ENCODE results near the gene CA10. TPM values are rescaled to one million over a fixed set of nuclear protein-coding genes. Genes with fewer than 3 reads are reported as not detected.

Gene CA10
- total and polyA plus RNA-seq, 4 donors, result 30.0 to 130 (median 99.2) TPM

DNA sequence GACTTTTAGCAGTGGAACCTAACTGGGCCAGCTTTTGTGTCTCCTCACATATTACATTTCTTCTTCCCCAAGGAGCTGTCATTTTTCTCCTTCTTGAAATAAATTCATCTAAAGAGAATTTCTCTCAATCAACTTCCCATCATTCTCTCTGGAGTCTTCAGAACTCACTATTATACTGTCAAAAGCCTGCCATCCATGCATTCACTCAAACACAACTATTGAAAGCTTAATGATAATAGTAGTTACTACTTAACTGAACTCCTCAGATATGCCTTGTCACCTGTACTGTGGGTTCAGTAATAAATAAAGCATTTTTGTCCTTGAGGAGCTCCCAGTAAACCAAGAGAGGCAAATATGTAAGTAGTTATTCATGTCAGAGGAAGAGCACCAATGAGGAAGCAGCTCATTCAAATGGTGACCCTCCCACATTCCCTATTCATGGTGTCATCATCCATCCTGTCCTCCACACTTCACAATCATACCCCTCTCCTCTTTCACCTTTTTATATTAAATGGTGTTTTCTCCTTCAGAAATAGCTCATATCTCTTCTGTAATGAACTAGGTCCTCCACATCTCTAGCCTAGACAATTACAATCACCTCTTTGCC, 162.6 kb downstream of the CA10 start:
- no peak overlapping the region for H3K27ac ChIP-seq (ENCODE audit: low read depth, low read length)
- no peak for DNase-seq (ENCODE audit: low read depth in 4 of 6, low spot score in 6 of 6)
- H3K36me3 ChIP-seq (ENCODE audit: control insufficient read depth, insufficient read depth, low read length), result no peaks in the 10 kb centered on the region

GRCh38 chr17:51992864-51993416, 165.6 kb downstream of the CA10 start:
- Histone ChIP-seq H3K9me3 (ENCODE audit: control insufficient read depth, insufficient read depth, low read length) (no peaks in the 10 kb centered on the region), H3K4me3 (ENCODE audit: low read depth, low read length) (no peak overlapping the region), H3K27me3 (ENCODE audit: control insufficient read depth, insufficient read depth, low read length) (no peaks in the 10 kb centered on the region), H3K4me1 (ENCODE audit: control insufficient read depth, insufficient read depth, low read length) (no peaks in the 10 kb centered on the region), H3K27ac (ENCODE audit: low read depth, low read length) (no peak overlapping the region), H3K36me3 (ENCODE audit: control insufficient read depth, insufficient read depth, low read length) (no peaks in the 10 kb centered on the region)
- no CpG with 5 or more reads among the region's 8 CpGs for WGBS (ENCODE audit: insufficient coverage)
- peak in 3 of 6 donors; percentile 2 to 88 (median 6) for DNase-seq (ENCODE audit: low read depth in 4 of 6, low spot score in 6 of 6)

More for the DNA sequence above, 162.6 kb downstream of the CA10 start:
- no peak overlapping the region for H3K4me3 ChIP-seq (ENCODE audit: low read depth, low read length)
- no peaks in the 10 kb centered on the region for H3K9me3 ChIP-seq (ENCODE audit: control insufficient read depth, insufficient read depth, low read length)
- no peaks in the 10 kb centered on the region for H3K27me3 ChIP-seq (ENCODE audit: control insufficient read depth, insufficient read depth, low read length)
- no peaks in the 10 kb centered on the region for H3K4me1 ChIP-seq (ENCODE audit: control insufficient read depth, insufficient read depth, low read length)

GRCh38 chr17:51971121-51971520, 187.4 kb downstream of the CA10 start:
- Histone ChIP-seq H3K27ac (ENCODE audit: low read depth, low read length) (no peak overlapping the region), H3K4me3 (ENCODE audit: low read depth, low read length) (no peak overlapping the region), H3K27me3 (ENCODE audit: control insufficient read depth, insufficient read depth, low read length) (no peaks in the 10 kb centered on the region), H3K4me1 (ENCODE audit: control insufficient read depth, insufficient read depth, low read length) (no peaks in the 10 kb centered on the region), H3K36me3 (ENCODE audit: control insufficient read depth, insufficient read depth, low read length) (no peaks in the 10 kb centered on the region), H3K9me3 (ENCODE audit: control insufficient read depth, insufficient read depth, low read length) (peaks cover 2% of the 10 kb centered on the region)
- no peak for DNase-seq (ENCODE audit: low read depth in 4 of 6, low spot score in 6 of 6)
- no CpG with 5 or more reads among the region's 1 CpG for WGBS (ENCODE audit: insufficient coverage)

DNA sequence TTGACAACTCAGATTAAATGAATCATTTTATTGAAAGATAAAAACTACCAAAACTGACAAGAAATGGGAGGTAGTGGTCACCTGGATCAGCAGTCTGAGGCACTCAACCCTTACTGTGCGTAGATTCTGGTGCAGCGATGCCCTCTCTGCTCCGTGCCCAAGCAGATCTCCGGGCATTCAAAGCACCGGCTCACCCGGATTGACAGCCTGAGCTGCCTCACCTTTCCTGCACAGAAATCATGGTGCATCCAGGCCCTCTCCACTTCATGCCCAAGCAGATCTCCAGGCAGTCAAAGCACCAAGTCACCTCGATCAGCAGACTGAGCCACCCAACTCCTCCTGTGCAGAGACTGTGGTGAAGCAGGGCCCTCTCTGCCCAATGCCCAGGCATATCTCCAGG, 196.8 kb downstream of the CA10 start:
- peaks cover 14% of the 10 kb centered on the region for H3K9me3 ChIP-seq (ENCODE audit: control insufficient read depth, insufficient read depth, low read length)
- H3K27ac ChIP-seq (ENCODE audit: low read depth, low read length), result no peak overlapping the region
- H3K4me3 ChIP-seq (ENCODE audit: low read depth, low read length), result no peak overlapping the region
- H3K27me3 ChIP-seq (ENCODE audit: control insufficient read depth, insufficient read depth, low read length), result no peaks in the 10 kb centered on the region
- H3K36me3 ChIP-seq (ENCODE audit: control insufficient read depth, insufficient read depth, low read length), result no peaks in the 10 kb centered on the region
- 94% methylated on average over 7 of the region's 7 CpGs for WGBS (ENCODE audit: insufficient coverage)
- H3K4me1 ChIP-seq (ENCODE audit: control insufficient read depth, insufficient read depth, low read length), result no peaks in the 10 kb centered on the region
- no peak for DNase-seq (ENCODE audit: low read depth in 4 of 6, low spot score in 6 of 6)

GRCh38 chr17:51957786-51958185, 200.7 kb downstream of the CA10 start:
- H3K4me3 ChIP-seq (ENCODE audit: low read depth, low read length), result no peak overlapping the region
- H3K27ac ChIP-seq (ENCODE audit: low read depth, low read length), result no peak overlapping the region
- no peaks in the 10 kb centered on the region for H3K27me3 ChIP-seq (ENCODE audit: control insufficient read depth, insufficient read depth, low read length)
- no peaks in the 10 kb centered on the region for H3K4me1 ChIP-seq (ENCODE audit: control insufficient read depth, insufficient read depth, low read length)
- WGBS (ENCODE audit: insufficient coverage), result 48% methylated on average over 3 of the region's 5 CpGs
- peak in 1 of 6 donors; percentile 65 for DNase-seq (ENCODE audit: low read depth in 4 of 6, low spot score in 6 of 6)
- peaks cover 6% of the 10 kb centered on the region for H3K9me3 ChIP-seq (ENCODE audit: control insufficient read depth, insufficient read depth, low read length)
- no peaks in the 10 kb centered on the region for H3K36me3 ChIP-seq (ENCODE audit: control insufficient read depth, insufficient read depth, low read length)

DNA sequence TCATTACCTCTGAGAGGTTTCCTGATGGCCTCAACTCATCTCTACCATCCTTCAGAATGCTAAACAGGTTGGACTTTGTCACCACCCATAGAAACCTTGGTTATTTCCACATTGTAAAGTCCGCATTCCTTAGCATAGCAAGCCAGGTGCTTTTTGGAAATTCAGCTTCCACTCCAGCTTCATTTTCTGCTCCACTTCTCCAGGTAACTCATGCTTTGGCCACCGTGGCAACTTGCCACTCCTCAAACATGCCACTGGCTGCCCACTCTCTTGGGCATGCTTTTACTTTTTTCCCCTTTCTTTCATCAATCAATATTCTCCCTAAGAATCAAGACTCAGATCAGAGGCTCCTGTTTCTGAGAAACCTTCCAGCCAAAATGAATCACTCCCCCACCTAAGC, 203.3 kb downstream of the CA10 start:
- Histone ChIP-seq H3K36me3 (ENCODE audit: control insufficient read depth, insufficient read depth, low read length) (no peaks in the 10 kb centered on the region), H3K27ac (ENCODE audit: low read depth, low read length) (no peak overlapping the region), H3K9me3 (ENCODE audit: control insufficient read depth, insufficient read depth, low read length) (no peaks in the 10 kb centered on the region), H3K4me1 (ENCODE audit: control insufficient read depth, insufficient read depth, low read length) (no peaks in the 10 kb centered on the region), H3K4me3 (ENCODE audit: low read depth, low read length) (no peak overlapping the region), H3K27me3 (ENCODE audit: control insufficient read depth, insufficient read depth, low read length) (no peaks in the 10 kb centered on the region)
- no peak for DNase-seq (ENCODE audit: low read depth in 4 of 6, low spot score in 6 of 6)
- 98% methylated on average over 2 of the region's 2 CpGs for WGBS (ENCODE audit: insufficient coverage)

DNA sequence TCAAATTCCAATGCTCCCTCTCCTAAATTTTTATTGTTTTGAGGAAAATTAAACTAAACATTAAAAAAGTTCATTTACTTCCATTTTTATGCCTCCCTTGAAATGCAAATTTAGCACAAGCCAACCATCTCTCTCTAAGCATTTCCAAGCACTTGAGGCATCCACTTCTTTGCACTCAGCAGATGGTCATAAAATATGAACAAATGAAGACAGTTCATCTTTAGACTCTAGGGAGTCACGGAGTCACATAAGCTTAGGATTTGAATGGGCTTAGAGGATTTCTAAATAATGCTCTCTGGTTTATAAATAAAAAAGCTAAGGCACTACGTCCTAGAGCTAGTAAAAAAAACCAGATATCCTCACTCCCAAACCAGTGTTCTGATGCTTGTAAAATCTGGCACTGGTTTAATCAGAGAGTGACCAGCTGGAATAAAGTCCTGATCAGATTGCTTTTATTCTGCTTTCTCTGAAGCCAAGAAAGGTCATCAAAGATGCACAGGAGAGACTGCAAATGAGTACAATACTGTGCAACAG, 204.2 kb downstream of the CA10 start:
- DNase-seq (ENCODE audit: low read depth in 4 of 6, low spot score in 6 of 6), result peak in 1 of 6 donors; percentile 80
- no peaks in the 10 kb centered on the region for H3K9me3 ChIP-seq (ENCODE audit: control insufficient read depth, insufficient read depth, low read length)
- H3K4me3 ChIP-seq (ENCODE audit: low read depth, low read length), result no peak overlapping the region
- no peaks in the 10 kb centered on the region for H3K27me3 ChIP-seq (ENCODE audit: control insufficient read depth, insufficient read depth, low read length)
- H3K4me1 ChIP-seq (ENCODE audit: control insufficient read depth, insufficient read depth, low read length), result no peaks in the 10 kb centered on the region
- no peak overlapping the region for H3K27ac ChIP-seq (ENCODE audit: low read depth, low read length)
- H3K36me3 ChIP-seq (ENCODE audit: control insufficient read depth, insufficient read depth, low read length), result no peaks in the 10 kb centered on the region
- WGBS (ENCODE audit: insufficient coverage), result no CpG with 5 or more reads among the region's 2 CpGs

DNA sequence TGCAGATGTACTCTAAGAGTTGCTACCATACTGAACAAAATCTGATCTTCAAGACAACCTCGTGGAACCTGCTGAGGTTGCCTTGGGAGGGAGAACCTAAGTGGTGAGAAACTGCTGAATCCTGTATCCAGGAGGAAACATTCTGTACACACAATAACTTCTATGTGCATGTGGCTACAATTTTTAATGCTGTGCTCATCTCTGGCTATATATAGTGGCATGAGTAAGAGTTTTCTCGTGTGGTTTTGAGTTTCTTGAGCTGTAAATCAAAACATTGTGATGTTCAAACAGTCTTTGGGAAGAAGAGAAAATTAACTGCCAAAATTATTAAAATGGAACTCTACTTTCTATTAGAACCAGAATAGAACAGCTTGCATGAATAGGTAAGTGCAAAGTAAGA, 206.8 kb downstream of the CA10 start:
- DNase-seq (ENCODE audit: low read depth in 4 of 6, low spot score in 6 of 6), result no peak
- no peaks in the 10 kb centered on the region for H3K36me3 ChIP-seq (ENCODE audit: control insufficient read depth, insufficient read depth, low read length)

DNA sequence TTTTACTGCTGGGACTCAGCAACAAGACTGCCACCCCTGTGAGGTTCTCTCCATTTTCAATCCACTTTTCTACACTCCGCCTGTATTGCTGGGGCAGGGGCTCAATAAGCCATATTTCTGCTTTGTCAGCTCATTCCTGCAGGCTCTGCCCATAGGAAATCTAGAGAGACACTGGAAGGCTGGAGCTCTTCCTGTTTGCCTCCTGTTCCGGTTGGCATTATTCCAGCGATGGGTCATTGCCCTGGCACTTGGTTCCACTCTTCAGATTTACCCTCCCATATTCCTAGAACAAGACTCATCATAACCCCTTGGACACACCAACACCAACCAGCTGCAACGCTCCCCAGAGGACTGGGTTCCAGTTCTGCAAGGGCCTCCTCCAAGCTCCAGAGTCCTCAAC, 210.4 kb downstream of the CA10 start:
- Histone ChIP-seq H3K27ac (ENCODE audit: low read depth, low read length) (no peak overlapping the region), H3K4me3 (ENCODE audit: low read depth, low read length) (no peak overlapping the region), H3K27me3 (ENCODE audit: control insufficient read depth, insufficient read depth, low read length) (no peaks in the 10 kb centered on the region), H3K36me3 (ENCODE audit: control insufficient read depth, insufficient read depth, low read length) (no peaks in the 10 kb centered on the region), H3K9me3 (ENCODE audit: control insufficient read depth, insufficient read depth, low read length) (no peaks in the 10 kb centered on the region), H3K4me1 (ENCODE audit: control insufficient read depth, insufficient read depth, low read length) (no peaks in the 10 kb centered on the region)
- DNase-seq (ENCODE audit: low read depth in 4 of 6, low spot score in 6 of 6), result no peak
- WGBS (ENCODE audit: insufficient coverage), result 96% methylated on average over 4 of the region's 4 CpGs

More for the DNA sequence above, 206.8 kb downstream of the CA10 start:
- H3K4me1 ChIP-seq (ENCODE audit: control insufficient read depth, insufficient read depth, low read length), result no peaks in the 10 kb centered on the region
- WGBS (ENCODE audit: insufficient coverage), result no CpG with 5 or more reads among the region's 2 CpGs
- no peaks in the 10 kb centered on the region for H3K9me3 ChIP-seq (ENCODE audit: control insufficient read depth, insufficient read depth, low read length)
- no peak overlapping the region for H3K27ac ChIP-seq (ENCODE audit: low read depth, low read length)
- H3K4me3 ChIP-seq (ENCODE audit: low read depth, low read length), result no peak overlapping the region
- H3K27me3 ChIP-seq (ENCODE audit: control insufficient read depth, insufficient read depth, low read length), result no peaks in the 10 kb centered on the region

DNA sequence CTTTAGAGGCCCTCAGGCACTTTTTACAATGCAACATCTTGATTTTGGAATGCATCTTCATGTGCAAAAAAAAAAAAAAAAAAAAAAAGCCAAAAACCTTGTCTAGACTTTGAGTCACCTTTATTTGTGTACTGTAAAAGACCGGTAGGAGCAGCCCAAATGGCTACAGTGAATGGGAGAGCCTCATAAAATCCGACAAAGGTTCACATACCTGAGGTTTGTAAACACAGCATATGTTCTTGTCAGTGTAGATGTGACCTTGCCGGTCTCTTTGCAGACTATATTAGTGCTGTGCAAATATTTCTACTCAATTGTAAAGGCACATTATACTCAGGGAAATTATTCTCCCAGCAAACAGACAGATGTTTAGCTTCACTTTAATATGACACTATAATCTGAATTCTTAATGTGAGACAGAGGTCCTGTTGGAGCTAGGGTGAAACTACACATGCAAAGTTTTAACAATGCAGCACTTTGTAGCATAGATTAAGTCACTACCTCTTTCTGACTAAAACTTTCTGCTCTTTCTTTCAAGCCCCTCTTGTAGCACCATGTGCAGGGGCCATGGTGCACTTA, 211.3 kb downstream of the CA10 start:
- 100% methylated on average over 1 of the region's 3 CpGs for WGBS (ENCODE audit: insufficient coverage)
- H3K27me3 ChIP-seq (ENCODE audit: control insufficient read depth, insufficient read depth, low read length), result no peaks in the 10 kb centered on the region
- no peaks in the 10 kb centered on the region for H3K4me1 ChIP-seq (ENCODE audit: control insufficient read depth, insufficient read depth, low read length)
- no peak overlapping the region for H3K4me3 ChIP-seq (ENCODE audit: low read depth, low read length)
- no peak overlapping the region for H3K27ac ChIP-seq (ENCODE audit: low read depth, low read length)
- no peaks in the 10 kb centered on the region for H3K36me3 ChIP-seq (ENCODE audit: control insufficient read depth, insufficient read depth, low read length)
- H3K9me3 ChIP-seq (ENCODE audit: control insufficient read depth, insufficient read depth, low read length), result no peaks in the 10 kb centered on the region
- no peak for DNase-seq (ENCODE audit: low read depth in 4 of 6, low spot score in 6 of 6)
